ENCODE measurements around the gene MYO10. TPM values are rescaled to one million over a fixed set of nuclear protein-coding genes. Genes with fewer than 3 reads are reported as not detected.
"Not testable (repeated sequence)": the region's sequence is repeated elsewhere in the genome, so short reads cannot be mapped to it uniquely, and the experiment has no call there.

MYO10 gene
- total RNA-seq, 1 donor from 2014 or later, result 1.0 TPM

GRCh38 chr5:16781828-16782626, 154.1 kb downstream of the MYO10 start:
- no peak overlapping the region for H3K27ac Mint-ChIP-seq
- peaks cover 7% of the 10 kb centered on the region for H3K27me3 Mint-ChIP-seq (ENCODE audit: low read depth)
- H3K9me3 Mint-ChIP-seq, result no peaks in the 10 kb centered on the region
- H3K4me3 Mint-ChIP-seq (ENCODE audit: low read depth), result no peak overlapping the region
- H3K4me1 Mint-ChIP-seq (ENCODE audit: low read depth), result peaks cover 16% of the 10 kb centered on the region
- intact Hi-C loops (cut with micrococcal nuclease), result loop anchor here (10.0 kb wide), 1 partner anchor 327 kb away; no protein-coding TSS in a partner anchor
- H3K36me3 Mint-ChIP-seq (ENCODE audit: low read depth), result no peaks in the 10 kb centered on the region
- DNase-seq (ENCODE audit: low spot score), result no peak

GRCh38 chr5:16780325-16780724, 155.8 kb downstream of the MYO10 start:
- no peak for DNase-seq (ENCODE audit: low spot score)
- no peaks in the 10 kb centered on the region for H3K36me3 Mint-ChIP-seq (ENCODE audit: low read depth)
- H3K4me3 Mint-ChIP-seq (ENCODE audit: low read depth), result no peak overlapping the region
- no peak overlapping the region for H3K27ac Mint-ChIP-seq
- no peaks in the 10 kb centered on the region for H3K9me3 Mint-ChIP-seq
- intact Hi-C loops (cut with micrococcal nuclease), result loop anchor here (10.0 kb wide), 1 partner anchor 326 kb away; no protein-coding TSS in a partner anchor
- peaks cover 7% of the 10 kb centered on the region for H3K27me3 Mint-ChIP-seq (ENCODE audit: low read depth)
- peaks cover 13% of the 10 kb centered on the region for H3K4me1 Mint-ChIP-seq (ENCODE audit: low read depth)

GRCh38 chr5:16777432-16777831, 158.7 kb downstream of the MYO10 start:
- no peaks in the 10 kb centered on the region for H3K36me3 Mint-ChIP-seq (ENCODE audit: low read depth)
- H3K9me3 Mint-ChIP-seq, result no peaks in the 10 kb centered on the region
- no peak overlapping the region for H3K27ac Mint-ChIP-seq
- H3K4me1 Mint-ChIP-seq (ENCODE audit: low read depth), result no peaks in the 10 kb centered on the region
- H3K4me3 Mint-ChIP-seq (ENCODE audit: low read depth), result no peak overlapping the region
- no peak for DNase-seq (ENCODE audit: low spot score)
- intact Hi-C loops (cut with micrococcal nuclease), result no loop called here
- H3K27me3 Mint-ChIP-seq (ENCODE audit: low read depth), result peaks cover 7% of the 10 kb centered on the region

- H3K4me3 Mint-ChIP-seq (ENCODE audit: low read depth), result no peak overlapping the region
- no peaks in the 10 kb centered on the region for H3K4me1 Mint-ChIP-seq (ENCODE audit: low read depth)
- peaks cover 6% of the 10 kb centered on the region for H3K27me3 Mint-ChIP-seq (ENCODE audit: low read depth)
- no peaks in the 10 kb centered on the region for H3K9me3 Mint-ChIP-seq
- intact Hi-C loops (cut with micrococcal nuclease), result no loop called here
- no peaks in the 10 kb centered on the region for H3K36me3 Mint-ChIP-seq (ENCODE audit: low read depth)
- H3K27ac Mint-ChIP-seq, result no peak overlapping the region
- DNase-seq (ENCODE audit: low spot score), result no peak
These were observed 159.4 kb downstream of the MYO10 start for GRCh38 chr5:16776611-16777251.

- H3K4me1 Mint-ChIP-seq (ENCODE audit: low read depth), result no peaks in the 10 kb centered on the region
- no peaks in the 10 kb centered on the region for H3K36me3 Mint-ChIP-seq (ENCODE audit: low read depth)
- H3K27me3 Mint-ChIP-seq (ENCODE audit: low read depth), result no peaks in the 10 kb centered on the region
- intact Hi-C loops (cut with micrococcal nuclease), result no loop called here
- H3K9me3 Mint-ChIP-seq, result no peaks in the 10 kb centered on the region
- H3K27ac Mint-ChIP-seq, result no peak overlapping the region
- DNase-seq (ENCODE audit: low spot score), result no peak
- H3K4me3 Mint-ChIP-seq (ENCODE audit: low read depth), result no peak overlapping the region
These were observed 161.3 kb downstream of the MYO10 start for GRCh38 chr5:16774806-16775205.

GRCh38 chr5:16773991-16774390, 162.1 kb downstream of the MYO10 start:
- H3K9me3 Mint-ChIP-seq, result no peaks in the 10 kb centered on the region
- no peaks in the 10 kb centered on the region for H3K4me1 Mint-ChIP-seq (ENCODE audit: low read depth)

GRCh38 chr5:16772556-16772955, 163.5 kb downstream of the MYO10 start:
- Mint-ChIP-seq H3K9me3 (no peaks in the 10 kb centered on the region), H3K27ac (no peak overlapping the region), H3K4me1 (ENCODE audit: low read depth) (no peaks in the 10 kb centered on the region), H3K27me3 (ENCODE audit: low read depth) (no peaks in the 10 kb centered on the region), H3K36me3 (ENCODE audit: low read depth) (no peaks in the 10 kb centered on the region), H3K4me3 (ENCODE audit: low read depth) (no peak overlapping the region)
- DNase-seq (ENCODE audit: low spot score), result no peak
- intact Hi-C loops (cut with micrococcal nuclease), result no loop called here

More at GRCh38 chr5:16773991-16774390, 162.1 kb downstream of the MYO10 start:
- DNase-seq (ENCODE audit: low spot score), result no peak
- Mint-ChIP-seq H3K36me3 (ENCODE audit: low read depth) (no peaks in the 10 kb centered on the region), H3K4me3 (ENCODE audit: low read depth) (no peak overlapping the region), H3K27ac (no peak overlapping the region), H3K27me3 (ENCODE audit: low read depth) (no peaks in the 10 kb centered on the region)
- intact Hi-C loops (cut with micrococcal nuclease), result no loop called here

- no peak for DNase-seq (ENCODE audit: low spot score)
- Mint-ChIP-seq H3K9me3 (no peaks in the 10 kb centered on the region), H3K27ac (no peak overlapping the region), H3K36me3 (ENCODE audit: low read depth) (no peaks in the 10 kb centered on the region), H3K27me3 (ENCODE audit: low read depth) (no peaks in the 10 kb centered on the region), H3K4me1 (ENCODE audit: low read depth) (no peaks in the 10 kb centered on the region), H3K4me3 (ENCODE audit: low read depth) (no peak overlapping the region)
- intact Hi-C loops (cut with micrococcal nuclease), result no loop called here
These were observed 167.9 kb downstream of the MYO10 start for GRCh38 chr5:16768184-16768583.

GRCh38 chr5:16763211-16763610, 172.9 kb downstream of the MYO10 start:
- H3K27me3 Mint-ChIP-seq (ENCODE audit: low read depth), result no peaks in the 10 kb centered on the region

GRCh38 chr5:16759147-16759773, 176.8 kb downstream of the MYO10 start:
- H3K9me3 Mint-ChIP-seq, result no peaks in the 10 kb centered on the region
- no peaks in the 10 kb centered on the region for H3K36me3 Mint-ChIP-seq (ENCODE audit: low read depth)
- H3K27me3 Mint-ChIP-seq (ENCODE audit: low read depth), result no peaks in the 10 kb centered on the region
- no peak overlapping the region for H3K4me3 Mint-ChIP-seq (ENCODE audit: low read depth)
- DNase-seq (ENCODE audit: low spot score), result no peak
- intact Hi-C loops (cut with micrococcal nuclease), result no loop called here
- no peak overlapping the region for H3K27ac Mint-ChIP-seq
- H3K4me1 Mint-ChIP-seq (ENCODE audit: low read depth), result peaks cover 5% of the 10 kb centered on the region

More at GRCh38 chr5:16763211-16763610, 172.9 kb downstream of the MYO10 start:
- intact Hi-C loops (cut with micrococcal nuclease), result no loop called here
- Mint-ChIP-seq H3K27ac (no peak overlapping the region), H3K36me3 (ENCODE audit: low read depth) (no peaks in the 10 kb centered on the region), H3K4me3 (ENCODE audit: low read depth) (no peak overlapping the region), H3K4me1 (ENCODE audit: low read depth) (peaks cover 5% of the 10 kb centered on the region), H3K9me3 (no peaks in the 10 kb centered on the region)
- no peak for DNase-seq (ENCODE audit: low spot score)

GRCh38 chr5:16757989-16758501, 178.0 kb downstream of the MYO10 start:
- Mint-ChIP-seq H3K27me3 (ENCODE audit: low read depth) (no peaks in the 10 kb centered on the region), H3K4me1 (ENCODE audit: low read depth) (peaks cover 5% of the 10 kb centered on the region), H3K36me3 (ENCODE audit: low read depth) (no peaks in the 10 kb centered on the region), H3K4me3 (ENCODE audit: low read depth) (no peak overlapping the region), H3K9me3 (no peaks in the 10 kb centered on the region), H3K27ac (no peak overlapping the region)
- DNase-seq (ENCODE audit: low spot score), result no peak
- intact Hi-C loops (cut with micrococcal nuclease), result no loop called here

GRCh38 chr5:16757577-16757976, 178.5 kb downstream of the MYO10 start:
- H3K4me1 Mint-ChIP-seq (ENCODE audit: low read depth); H3K4me3 Mint-ChIP-seq (ENCODE audit: low read depth); H3K36me3 Mint-ChIP-seq (ENCODE audit: low read depth); H3K9me3 Mint-ChIP-seq; H3K27ac Mint-ChIP-seq; DNase-seq (ENCODE audit: low spot score); H3K27me3 Mint-ChIP-seq (ENCODE audit: low read depth); intact Hi-C loops (cut with micrococcal nuclease): not testable (repeated sequence)

- Mint-ChIP-seq H3K9me3 (no peaks in the 10 kb centered on the region), H3K27me3 (ENCODE audit: low read depth) (no peaks in the 10 kb centered on the region), H3K36me3 (ENCODE audit: low read depth) (no peaks in the 10 kb centered on the region), H3K27ac (no peak overlapping the region), H3K4me3 (ENCODE audit: low read depth) (no peak overlapping the region), H3K4me1 (ENCODE audit: low read depth) (peaks cover 5% of the 10 kb centered on the region)
- intact Hi-C loops (cut with micrococcal nuclease), result no loop called here
- no peak for DNase-seq (ENCODE audit: low spot score)
These were observed 178.9 kb downstream of the MYO10 start for GRCh38 chr5:16757146-16757545.

Data from activated T-helper 2 cell treated with anti-CD3 and anti-CD28 coated beads, Interferon-gamma antibody, Interleukin-2, Interleukin-4, amounts not matched to agents 10 μg/mL and 5 μg/mL and 100 μg/mL, durations not matched to agents 14 hours and 24 hours and 36 hours (primary cell).